Astrocyte (in vitro differentiated cells and primary cell): ENCODE measurements around the gene VLDLR.

Experiments
- EZH2 ChIP-seq: IDR thresholded peaks from 2 replicates; pipeline ENCODE4 v1.6.1; 2012; ENCODE audit warnings: mild to moderate bottlenecking, low read length, inconsistent platforms; ENCODE audit not compliant: insufficient read depth
- TF ChIP-seq, protein P1 (sequence below): IDR thresholded peaks from 2 replicates; pipeline ENCODE4 v1.5.1; 2011; ENCODE audit warnings: low read depth, mild to moderate bottlenecking, inconsistent platforms, low read length, moderate library complexity; ENCODE audit not compliant: insufficient read depth

DNA sequence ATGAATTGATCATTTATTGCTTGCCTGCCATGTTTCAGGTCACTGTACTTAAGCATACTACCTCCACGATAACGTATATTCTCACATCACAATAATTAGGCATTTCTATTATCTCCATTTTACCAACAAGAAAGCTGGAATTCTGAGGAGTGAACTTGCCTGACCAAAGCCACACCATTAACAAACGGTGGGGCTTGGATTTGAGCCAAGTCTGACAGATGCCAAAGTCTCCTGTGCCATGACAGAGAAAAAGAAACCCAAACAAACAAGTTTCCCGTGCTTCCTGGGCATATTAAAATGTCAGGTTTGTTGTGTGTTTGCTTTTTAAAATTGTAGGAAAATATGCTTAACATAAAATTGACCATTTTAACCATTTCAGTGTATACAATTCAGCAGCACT lies 54.9 kb downstream of the VLDLR start:
- TF ChIP-seq, protein P1, sequence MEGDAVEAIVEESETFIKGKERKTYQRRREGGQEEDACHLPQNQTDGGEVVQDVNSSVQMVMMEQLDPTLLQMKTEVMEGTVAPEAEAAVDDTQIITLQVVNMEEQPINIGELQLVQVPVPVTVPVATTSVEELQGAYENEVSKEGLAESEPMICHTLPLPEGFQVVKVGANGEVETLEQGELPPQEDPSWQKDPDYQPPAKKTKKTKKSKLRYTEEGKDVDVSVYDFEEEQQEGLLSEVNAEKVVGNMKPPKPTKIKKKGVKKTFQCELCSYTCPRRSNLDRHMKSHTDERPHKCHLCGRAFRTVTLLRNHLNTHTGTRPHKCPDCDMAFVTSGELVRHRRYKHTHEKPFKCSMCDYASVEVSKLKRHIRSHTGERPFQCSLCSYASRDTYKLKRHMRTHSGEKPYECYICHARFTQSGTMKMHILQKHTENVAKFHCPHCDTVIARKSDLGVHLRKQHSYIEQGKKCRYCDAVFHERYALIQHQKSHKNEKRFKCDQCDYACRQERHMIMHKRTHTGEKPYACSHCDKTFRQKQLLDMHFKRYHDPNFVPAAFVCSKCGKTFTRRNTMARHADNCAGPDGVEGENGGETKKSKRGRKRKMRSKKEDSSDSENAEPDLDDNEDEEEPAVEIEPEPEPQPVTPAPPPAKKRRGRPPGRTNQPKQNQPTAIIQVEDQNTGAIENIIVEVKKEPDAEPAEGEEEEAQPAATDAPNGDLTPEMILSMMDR, result no peak
- TF ChIP-seq EZH2, result no peak
